HUES48 (cell line): ENCODE data around the gene HLX.

Source experiments
- H3K27ac ChIP-seq: one replicate; pipeline ENCODE4 v1.7.0; 2013; ENCODE audit warnings: low read depth, low read length, inconsistent platforms
- H3K27me3 ChIP-seq: 2 replicates; pipeline ENCODE4 v1.6.1; 2013; ENCODE audit warnings: mild to moderate bottlenecking, low read length; ENCODE audit not compliant: control insufficient read depth, insufficient read depth
- H3K36me3 ChIP-seq: 2 replicates; pipeline ENCODE4 v1.6.1; 2013; ENCODE audit warnings: low read length; ENCODE audit not compliant: control insufficient read depth, insufficient read depth
- H3K4me1 ChIP-seq: 2 replicates; pipeline ENCODE4 v1.6.1; 2013; ENCODE audit warnings: mild to moderate bottlenecking, low read length; ENCODE audit not compliant: control insufficient read depth, insufficient read depth
- H3K4me3 ChIP-seq: 2 replicates; pipeline ENCODE4 v1.5.1; 2013; ENCODE audit warnings: mild to moderate bottlenecking, low read depth, low read length
- H3K9ac ChIP-seq: 2 replicates; pipeline ENCODE4 v1.6.1; 2013; ENCODE audit warnings: mild to moderate bottlenecking, low read depth, low read length, moderate library complexity
- H3K9me3 ChIP-seq: 2 replicates; pipeline ENCODE4 v1.6.1; 2013; ENCODE audit warnings: low read length; ENCODE audit not compliant: control insufficient read depth, insufficient read depth

The HLX gene

GRCh38 chr1:220875260-220875659 lies 4.0 kb upstream of the HLX start:
- Histone ChIP-seq H3K27me3 (peaks cover 69% of the 10 kb centered on the region), H3K9me3 (no peaks in the 10 kb centered on the region), H3K9ac (no peak overlapping the region)

GRCh38 chr1:220876511-220877376 lies 2.5 kb upstream of the HLX start:
- H3K27ac ChIP-seq: no peak overlapping the region
- H3K4me3 ChIP-seq: peak overlapping the region; percentile 62
- no peak overlapping the region for H3K9ac ChIP-seq
- H3K9me3 ChIP-seq: no peaks in the 10 kb centered on the region
- H3K4me1 ChIP-seq: peaks cover 22% of the 10 kb centered on the region
- peaks cover 84% of the 10 kb centered on the region for H3K27me3 ChIP-seq
- H3K36me3 ChIP-seq: no peaks in the 10 kb centered on the region

More at GRCh38 chr1:220875260-220875659, 4.0 kb upstream of the HLX start:
- Histone ChIP-seq H3K27ac (no peak overlapping the region), H3K4me3 (no peak overlapping the region), H3K4me1 (peaks cover 18% of the 10 kb centered on the region), H3K36me3 (no peaks in the 10 kb centered on the region)

- Histone ChIP-seq H3K36me3 (no peaks in the 10 kb centered on the region), H3K27ac (no peak overlapping the region), H3K27me3 (peaks cover 92% of the 10 kb centered on the region), H3K9ac (no peak overlapping the region), H3K9me3 (no peaks in the 10 kb centered on the region), H3K4me3 (peak overlapping the region; percentile 62), H3K4me1 (peaks cover 26% of the 10 kb centered on the region)
Observed at GRCh38 chr1:220877377-220878095, 1.7 kb upstream of the HLX start.

GRCh38 chr1:220878191-220879075 lies 810 bp upstream of the HLX start:
- Histone ChIP-seq H3K4me1 (peaks cover 27% of the 10 kb centered on the region), H3K9ac (no peak overlapping the region), H3K27me3 (peaks cover 100% of the 10 kb centered on the region), H3K27ac (no peak overlapping the region), H3K4me3 (peak overlapping the region; percentile 59), H3K36me3 (no peaks in the 10 kb centered on the region), H3K9me3 (no peaks in the 10 kb centered on the region)

GRCh38 chr1:220879509-220880361 lies 492 bp downstream of the HLX start:
- Histone ChIP-seq H3K27me3 (peaks cover 100% of the 10 kb centered on the region), H3K27ac (no peak overlapping the region), H3K9ac (no peak overlapping the region), H3K9me3 (no peaks in the 10 kb centered on the region), H3K4me1 (peaks cover 35% of the 10 kb centered on the region), H3K4me3 (peak overlapping the region; percentile 59), H3K36me3 (no peaks in the 10 kb centered on the region)

GRCh38 chr1:220880362-220880670 lies 1.1 kb downstream of the HLX start:
- Histone ChIP-seq H3K27ac (no peak overlapping the region), H3K36me3 (no peaks in the 10 kb centered on the region), H3K4me1 (peaks cover 38% of the 10 kb centered on the region), H3K9me3 (no peaks in the 10 kb centered on the region), H3K27me3 (peaks cover 100% of the 10 kb centered on the region), H3K4me3 (no peak overlapping the region), H3K9ac (no peak overlapping the region)

GRCh38 chr1:220880726-220881506 lies 1.7 kb downstream of the HLX start:
- no peaks in the 10 kb centered on the region for H3K9me3 ChIP-seq
- H3K4me1 ChIP-seq: peaks cover 35% of the 10 kb centered on the region
- H3K4me3 ChIP-seq: 0 out of 2 replicates have a peak overlapping the region, but pooled peaks have one; percentile 11
- H3K27ac ChIP-seq: no peak overlapping the region
- no peaks in the 10 kb centered on the region for H3K36me3 ChIP-seq
- no peak overlapping the region for H3K9ac ChIP-seq
- peaks cover 100% of the 10 kb centered on the region for H3K27me3 ChIP-seq

GRCh38 chr1:220882061-220882891 lies 3.0 kb downstream of the HLX start:
- Histone ChIP-seq H3K9me3 (no peaks in the 10 kb centered on the region), H3K27ac (no peak overlapping the region), H3K27me3 (peaks cover 100% of the 10 kb centered on the region), H3K9ac (no peak overlapping the region), H3K4me1 (peaks cover 27% of the 10 kb centered on the region), H3K4me3 (peak overlapping the region; percentile 3; the same call in 1 of the 2 replicates), H3K36me3 (no peaks in the 10 kb centered on the region)
